Activated CD8-positive, alpha-beta memory T cell treated with anti-CD3 and anti-CD28 coated beads for 4 hours (primary cell): Measurements from ENCODE around the gene RNU6-1.

Experiments used
- DNase-seq, 2 donors: peaks; one replicate each; pipeline ENCODE4 v3.0.0-alpha.2; 2020; ENCODE audit warnings: low read depth in 2 of 2

RNU6-1 gene

DNA sequence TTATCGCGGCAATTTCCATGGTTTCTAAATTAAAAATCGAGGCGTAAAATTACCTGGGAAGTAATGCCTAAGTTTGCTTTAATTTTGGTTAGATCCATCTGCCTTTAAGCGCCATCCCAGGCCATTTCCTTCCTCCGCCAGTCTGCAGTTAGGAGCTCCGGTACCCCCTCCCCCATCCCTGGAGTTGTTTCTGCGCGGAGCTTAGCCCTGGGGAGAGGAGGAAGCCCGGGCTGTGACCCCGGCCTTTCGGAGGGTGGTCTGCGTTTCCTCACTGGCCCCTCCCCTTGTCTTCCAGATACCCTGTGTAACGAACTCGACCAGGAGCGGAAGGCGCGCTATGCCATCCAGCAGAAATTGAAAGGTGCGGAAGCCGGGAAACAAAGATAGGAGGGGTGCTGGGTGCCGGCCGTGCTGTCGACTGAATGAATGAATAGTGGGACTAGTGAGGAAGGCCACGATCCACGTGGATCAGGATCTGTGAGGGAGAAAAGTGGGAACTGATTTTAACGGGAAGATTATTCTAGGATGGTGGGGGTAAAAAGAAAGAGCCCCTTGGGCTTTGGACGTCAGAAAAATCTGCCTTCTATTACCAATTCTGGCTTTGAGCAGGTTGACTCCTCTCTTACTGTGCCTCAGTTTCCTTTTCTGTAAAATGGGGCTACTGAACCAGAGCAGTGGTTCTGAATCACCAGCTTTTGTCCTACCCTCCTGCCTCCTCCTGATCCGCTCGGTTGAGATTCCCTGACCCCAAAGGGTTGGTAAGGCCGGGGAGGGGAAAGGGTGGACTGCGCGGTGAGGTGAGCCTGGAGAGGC, 6.7 kb downstream of the RNU6-1 start:
- DNase-seq = no peak

DNA sequence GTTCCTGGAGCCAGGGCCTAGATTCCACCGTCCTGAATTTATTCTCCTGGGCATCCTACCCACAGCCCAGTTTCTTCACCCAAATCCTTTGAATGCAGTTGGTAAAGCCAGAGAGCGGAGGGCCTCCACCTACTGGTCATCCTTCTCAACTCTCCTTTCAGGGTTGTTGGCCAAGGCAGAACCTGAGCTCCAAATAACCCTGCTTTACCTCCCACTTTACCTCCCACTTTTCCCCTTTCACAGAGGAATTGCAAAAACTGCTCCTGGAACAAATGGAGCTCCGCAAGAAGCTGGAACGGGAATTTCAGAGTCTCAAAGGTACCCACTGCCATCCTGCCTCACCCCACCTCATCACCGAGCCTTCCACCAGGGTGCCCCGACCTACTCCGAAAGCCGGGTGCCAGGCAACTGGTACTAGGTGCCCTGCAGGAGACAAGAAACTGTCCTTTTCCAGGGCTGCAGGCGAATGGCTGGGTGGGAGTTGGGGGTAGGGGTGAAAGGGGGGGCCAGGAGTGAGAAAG, 7.8 kb downstream of the RNU6-1 start:
- DNase-seq = no peak

DNA sequence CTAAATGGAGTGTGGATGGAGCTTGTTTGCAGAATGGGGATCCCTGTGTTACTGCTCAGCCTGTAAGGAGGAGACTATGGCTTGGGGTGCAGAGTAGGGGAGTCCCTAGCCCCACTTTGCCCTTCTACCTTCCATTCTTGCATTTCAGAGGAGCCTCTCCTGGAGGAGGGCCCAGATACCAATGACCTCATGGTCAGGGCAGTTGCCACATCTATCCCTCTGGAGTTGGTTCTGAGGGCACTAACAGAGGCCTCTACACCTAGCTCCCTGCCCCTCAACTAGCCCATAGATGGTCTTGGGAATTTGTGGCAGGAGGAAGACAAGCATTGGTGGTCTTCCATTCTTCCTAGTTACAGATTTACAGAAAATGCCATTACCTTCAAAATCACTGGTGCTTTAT, 8.5 kb downstream of the RNU6-1 start:
- no peak for DNase-seq

DNA sequence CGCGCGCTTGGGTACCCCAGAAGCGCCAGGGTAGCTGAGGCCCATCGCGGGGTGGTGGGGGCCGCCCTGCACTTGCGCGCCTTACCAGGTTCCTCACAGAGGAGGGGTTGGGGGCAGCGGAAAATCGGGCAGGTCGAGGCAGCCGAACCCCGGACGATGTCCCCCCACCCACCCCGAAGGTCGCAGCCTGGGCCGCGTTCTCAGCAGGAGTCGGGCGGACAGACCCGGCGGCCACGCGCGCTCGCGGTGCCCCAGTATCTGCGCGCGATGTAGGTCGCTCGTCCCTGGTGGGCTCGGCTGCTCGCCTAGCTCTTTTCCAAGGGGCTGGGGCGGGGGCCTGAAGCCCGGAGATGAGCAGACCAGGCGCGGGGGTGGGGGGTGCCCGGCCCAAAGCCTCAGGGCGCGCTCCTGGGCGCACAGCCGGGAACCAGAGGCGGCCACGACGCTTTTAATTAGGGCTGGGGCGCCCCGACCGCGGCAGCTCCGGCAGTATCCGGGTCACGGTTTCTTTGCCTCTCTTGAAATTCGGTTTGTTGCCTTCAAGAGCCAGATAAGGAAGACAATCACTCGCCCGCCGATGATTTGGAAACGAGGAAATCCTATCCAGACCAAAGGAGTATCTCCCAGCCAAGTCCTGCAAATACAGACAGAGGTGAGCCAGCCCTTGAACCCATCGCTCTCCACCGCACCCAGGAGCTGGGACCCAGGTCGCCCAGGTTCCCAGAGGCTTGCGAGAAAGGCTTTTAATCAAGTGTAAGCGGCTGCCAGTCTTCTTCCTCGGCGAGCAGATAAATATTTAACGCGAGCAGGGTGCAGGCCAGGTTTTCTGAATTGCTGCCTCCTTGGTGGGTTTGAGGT, 10.0 kb downstream of the RNU6-1 start:
- no peak for DNase-seq

DNA sequence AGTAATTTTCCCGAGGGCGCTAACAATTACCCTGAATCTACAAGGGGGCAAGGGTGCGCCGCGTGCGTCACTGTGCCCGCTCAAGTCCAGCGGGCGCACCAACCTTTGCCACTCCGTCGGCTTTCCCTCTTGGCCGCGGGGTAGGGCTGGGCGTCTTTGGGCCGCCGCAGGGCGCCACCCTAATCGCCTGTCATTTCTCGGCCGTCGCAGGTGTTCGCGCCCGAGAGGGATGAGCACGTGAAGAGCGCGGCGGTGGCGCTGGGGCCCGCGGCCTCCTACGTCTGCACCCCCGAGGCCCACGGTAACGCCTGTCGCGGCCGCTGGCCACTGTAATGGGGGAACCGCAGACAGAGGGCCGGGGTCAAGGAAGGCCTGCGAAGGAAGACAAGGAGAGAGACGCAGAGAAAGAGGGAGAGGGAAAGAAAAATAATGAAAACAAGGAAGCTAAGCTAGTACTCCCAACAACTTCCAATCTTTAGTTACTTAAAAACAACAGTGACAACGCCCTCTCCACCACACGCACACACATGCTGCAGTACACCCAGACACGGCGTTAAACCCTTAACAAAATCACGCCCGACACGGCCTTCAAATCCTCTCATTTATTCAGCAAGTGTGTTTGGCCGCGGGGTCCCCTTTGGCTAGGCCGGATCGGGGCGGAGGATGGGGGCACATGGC, 10.7 kb downstream of the RNU6-1 start:
- DNase-seq = no peak

DNA sequence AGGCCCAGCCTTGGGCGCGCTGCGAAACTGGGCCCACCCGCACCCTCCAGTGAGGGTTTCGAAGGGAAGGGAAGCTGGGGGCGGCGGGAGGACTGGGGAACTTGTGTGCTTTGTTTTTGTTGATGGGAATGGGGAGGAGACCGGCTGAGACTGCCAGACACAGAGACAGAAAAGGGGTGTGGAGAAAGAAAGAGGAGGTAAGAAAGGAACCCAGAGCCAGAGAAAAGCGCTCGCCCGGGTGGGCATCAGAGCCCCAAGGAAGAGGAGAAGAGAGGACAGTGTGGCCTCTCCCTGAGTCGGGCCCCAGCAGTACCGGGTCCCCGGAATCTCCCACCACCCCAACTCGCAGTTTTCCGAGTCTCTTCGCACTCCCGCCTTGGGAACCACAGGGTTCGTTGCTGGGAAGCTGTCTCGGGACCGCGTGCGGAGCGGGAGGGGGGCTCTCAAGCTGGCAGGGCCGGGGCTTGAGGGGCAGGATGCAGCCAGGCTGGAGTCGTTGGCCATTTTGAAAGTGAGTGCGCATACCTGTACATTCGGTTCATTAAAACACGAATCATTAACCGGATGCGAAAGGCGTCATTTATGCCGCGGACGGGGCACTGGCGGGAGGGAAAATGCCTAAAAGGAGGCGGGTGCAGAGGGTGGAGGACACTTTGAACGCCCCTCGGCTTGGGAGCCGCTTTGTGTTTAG, 11.4 kb downstream of the RNU6-1 start:
- DNase-seq = no peak

DNA sequence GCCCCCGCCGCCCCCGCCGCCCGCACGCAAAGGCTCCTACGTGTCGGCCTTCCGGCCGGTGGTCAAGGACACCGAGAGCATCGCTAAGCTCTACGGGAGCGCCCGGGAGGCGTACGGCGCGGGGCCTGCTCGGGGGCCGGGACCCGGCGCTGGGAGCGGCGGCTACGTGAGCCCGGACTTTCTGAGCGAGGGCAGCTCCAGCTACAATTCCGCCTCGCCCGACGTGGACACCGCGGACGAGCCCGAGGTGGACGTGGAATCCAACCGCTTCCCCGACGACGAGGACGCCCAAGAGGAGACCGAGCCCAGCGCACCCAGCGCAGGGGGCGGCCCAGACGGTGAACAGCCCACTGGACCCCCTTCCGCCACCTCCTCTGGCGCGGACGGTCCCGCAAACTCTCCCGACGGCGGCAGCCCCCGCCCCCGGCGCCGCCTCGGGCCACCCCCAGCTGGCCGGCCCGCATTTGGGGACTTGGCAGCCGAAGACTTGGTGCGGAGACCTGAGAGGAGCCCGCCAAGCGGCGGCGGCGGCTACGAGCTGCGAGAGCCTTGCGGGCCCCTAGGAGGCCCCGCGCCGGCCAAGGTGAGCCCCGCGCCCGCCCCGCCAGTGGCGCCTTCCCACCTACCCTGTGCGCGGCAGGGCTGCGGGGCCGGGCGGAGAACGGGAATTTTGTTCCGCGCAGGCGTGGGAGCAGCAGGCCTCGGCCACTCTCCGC, 12.1 kb downstream of the RNU6-1 start:
- DNase-seq = no peak

DNA sequence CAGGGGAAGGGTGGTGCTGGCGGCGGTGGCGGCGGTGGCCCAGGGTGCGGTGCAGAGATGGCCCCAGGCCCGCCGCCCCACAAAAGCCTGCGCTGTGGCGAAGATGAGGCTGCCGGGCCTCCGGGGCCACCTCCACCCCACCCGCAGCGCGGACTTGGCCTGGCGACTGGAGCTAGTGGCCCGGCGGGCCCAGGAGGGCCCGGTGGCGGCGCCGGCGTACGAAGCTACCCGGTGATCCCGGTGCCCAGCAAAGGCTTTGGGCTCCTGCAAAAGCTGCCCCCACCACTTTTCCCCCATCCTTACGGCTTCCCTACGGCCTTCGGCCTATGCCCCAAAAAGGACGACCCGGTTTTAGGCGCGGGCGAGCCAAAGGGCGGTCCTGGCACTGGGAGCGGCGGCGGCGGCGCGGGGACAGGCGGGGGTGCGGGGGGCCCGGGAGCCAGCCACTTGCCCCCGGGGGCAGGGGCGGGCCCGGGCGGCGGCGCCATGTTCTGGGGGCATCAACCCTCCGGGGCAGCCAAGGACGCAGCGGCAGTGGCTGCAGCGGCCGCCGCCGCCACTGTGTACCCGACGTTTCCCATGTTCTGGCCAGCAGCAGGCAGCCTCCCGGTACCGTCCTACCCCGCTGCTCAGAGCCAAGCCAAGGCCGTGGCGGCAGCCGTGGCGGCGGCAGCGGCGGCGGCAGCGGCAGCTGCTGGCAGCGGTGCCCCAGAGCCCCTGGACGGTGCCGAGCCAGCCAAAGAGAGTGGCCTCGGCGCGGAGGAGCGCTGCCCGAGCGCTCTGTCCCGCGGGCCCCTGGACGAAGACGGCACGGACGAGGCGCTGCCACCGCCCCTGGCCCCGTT, 12.9 kb downstream of the RNU6-1 start:
- DNase-seq = no peak

DNA sequence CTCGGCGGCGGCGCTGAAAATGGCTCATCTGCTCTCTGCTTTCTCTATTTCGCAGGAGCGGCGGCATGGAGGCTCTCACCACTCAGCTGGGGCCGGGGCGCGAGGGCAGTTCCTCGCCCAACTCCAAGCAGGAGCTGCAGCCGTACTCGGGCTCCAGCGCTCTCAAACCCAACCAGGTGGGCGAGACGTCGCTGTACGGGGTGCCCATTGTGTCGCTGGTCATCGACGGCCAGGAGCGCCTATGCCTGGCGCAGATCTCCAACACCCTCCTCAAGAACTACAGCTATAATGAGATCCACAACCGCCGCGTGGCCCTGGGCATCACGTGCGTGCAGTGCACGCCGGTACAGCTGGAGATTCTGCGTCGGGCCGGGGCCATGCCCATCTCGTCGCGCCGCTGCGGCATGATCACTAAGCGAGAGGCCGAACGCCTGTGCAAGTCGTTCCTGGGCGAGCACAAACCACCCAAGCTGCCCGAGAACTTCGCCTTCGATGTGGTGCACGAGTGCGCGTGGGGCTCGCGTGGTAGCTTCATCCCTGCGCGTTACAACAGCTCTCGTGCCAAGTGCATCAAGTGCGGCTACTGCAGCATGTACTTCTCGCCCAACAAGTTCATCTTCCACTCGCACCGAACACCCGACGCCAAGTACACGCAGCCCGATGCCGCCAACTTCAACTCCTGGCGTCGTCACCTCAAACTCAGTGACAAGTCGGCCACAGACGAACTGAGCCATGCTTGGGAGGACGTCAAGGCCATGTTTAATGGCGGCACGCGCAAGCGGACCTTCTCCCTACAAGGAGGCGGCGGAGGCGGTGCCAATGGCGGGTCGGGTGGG, 13.7 kb downstream of the RNU6-1 start:
- DNase-seq = no peak

DNA sequence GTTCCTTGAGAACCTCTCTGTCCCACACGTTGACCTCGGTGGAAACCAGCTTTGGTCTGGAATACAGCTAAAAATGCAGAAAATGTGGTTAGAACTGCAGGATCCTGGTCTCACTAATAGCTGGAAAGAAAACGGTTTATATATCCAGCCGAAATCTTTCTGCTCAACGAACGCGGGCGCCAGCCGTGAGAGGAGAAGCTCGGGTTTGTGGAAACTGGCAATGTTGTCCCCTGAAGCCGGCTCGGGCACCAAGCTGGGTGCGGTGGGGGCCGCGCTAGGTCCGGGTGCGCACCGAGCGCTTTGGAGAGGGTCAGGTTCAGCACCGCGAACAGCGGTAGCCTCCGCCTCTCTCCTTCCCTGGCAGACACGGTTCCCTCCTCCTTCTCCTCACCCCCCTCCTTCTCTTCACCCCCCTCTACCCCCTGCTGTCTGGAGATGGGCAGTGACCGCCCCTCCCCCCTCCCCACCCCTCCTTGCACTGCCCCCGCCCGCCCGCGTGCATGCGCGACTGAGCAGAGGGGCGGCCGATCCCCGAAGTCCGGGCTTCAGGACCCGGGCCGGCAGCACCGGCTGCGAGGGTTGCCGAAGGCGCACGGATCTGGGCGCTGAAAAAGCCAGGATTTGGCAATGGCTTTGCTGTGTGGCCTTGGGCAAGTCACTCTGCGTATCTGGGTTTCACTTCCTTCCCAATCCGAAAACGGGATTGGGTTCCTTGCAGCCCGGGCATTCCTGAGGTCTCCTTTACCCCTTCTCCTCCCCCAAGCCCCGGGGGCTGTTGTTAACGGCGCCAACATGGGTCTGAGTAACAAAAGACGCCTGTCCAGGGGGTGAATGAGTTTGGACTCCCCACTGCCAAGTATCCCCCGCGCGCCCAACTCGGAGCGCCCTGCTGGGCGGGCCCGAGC, 14.6 kb downstream of the RNU6-1 start, which contains the start of gene SKOR1:
SKOR1 (plus strand) TSS at position 534 of the 905 bp plus-strand sequence; CDS start at position 628, 94 bp downstream.
- DNase-seq = no peak

DNA sequence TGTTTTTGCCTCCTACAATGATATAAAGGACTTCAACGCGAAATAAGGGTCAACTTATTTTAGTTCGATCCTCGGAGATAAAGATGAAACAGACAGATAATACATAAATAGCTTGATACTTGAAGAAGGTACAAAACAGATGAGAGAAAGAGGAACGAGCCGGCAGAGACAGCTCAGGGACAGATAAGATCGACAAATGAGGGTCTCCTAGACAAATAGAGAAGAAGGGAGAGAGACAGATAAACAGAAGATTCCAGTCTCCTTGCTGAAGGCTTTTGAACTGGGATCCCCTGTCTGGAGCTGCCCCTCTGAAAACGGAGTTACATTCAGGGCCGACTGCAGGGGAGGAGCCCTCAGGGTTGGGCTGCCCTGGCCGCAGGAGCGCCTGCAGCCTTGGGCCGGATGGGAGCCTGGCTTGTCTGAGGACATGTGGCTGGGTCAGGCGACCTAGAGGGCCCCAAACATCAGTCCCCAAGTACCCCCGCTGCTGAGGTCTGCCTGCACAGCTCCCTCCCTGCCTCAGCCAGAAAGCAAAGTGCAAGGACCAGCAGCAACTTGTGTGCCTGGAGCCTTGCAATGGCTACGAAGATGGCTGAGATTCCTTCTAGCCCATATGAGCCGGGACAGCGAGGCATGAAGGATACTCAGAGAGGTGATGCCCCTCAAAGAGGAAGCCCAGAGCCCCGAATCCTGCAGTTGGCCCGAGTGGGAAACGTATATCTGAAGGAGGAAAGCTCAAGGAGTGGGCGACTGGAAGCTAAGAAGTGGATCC, 15.5 kb downstream of the RNU6-1 start:
- no peak for DNase-seq

DNA sequence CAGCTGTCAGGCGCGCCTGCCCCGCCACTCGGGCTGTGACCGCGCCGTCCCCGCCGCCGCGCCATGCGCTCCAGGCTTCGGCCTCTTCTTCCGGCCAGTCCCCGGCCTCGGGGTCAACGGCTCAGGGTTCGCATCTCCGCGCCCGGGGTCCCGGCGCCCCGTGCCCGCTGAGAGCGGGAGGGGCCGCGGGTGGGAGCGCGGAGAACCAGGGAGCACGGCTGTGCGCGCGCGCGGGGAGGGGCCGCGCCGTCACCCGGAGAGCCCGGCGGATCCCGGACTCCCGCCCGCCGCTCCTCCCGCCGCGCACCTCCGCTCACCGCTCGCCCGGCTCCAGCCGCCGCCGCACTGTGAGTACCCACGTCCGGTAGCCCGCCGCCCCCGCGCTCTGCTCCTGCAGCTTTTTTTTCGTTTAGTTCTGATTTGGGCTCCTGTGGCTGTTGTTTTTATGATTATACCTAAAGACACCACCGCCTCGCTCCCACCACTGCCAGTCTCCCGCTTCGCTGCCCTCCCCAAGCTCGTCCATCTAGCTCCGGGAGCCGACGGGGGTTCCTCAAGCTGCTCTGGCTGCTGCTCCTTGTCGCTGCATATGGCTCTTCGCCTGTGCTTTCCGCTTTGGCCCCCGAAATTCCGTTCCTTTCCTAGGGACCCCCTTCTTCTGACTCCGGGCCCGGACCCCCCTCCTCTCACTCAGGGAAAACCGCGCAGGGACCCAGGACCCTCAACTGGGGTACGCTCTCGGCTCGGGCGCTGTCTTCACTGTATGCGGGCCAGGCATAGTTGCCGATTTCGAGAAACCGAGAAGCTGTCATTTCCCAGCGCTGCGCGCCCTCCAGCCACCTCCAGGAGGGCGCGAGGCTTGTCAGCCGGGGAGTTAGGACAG, 16.3 kb downstream of the RNU6-1 start:
- no peak for DNase-seq

DNA sequence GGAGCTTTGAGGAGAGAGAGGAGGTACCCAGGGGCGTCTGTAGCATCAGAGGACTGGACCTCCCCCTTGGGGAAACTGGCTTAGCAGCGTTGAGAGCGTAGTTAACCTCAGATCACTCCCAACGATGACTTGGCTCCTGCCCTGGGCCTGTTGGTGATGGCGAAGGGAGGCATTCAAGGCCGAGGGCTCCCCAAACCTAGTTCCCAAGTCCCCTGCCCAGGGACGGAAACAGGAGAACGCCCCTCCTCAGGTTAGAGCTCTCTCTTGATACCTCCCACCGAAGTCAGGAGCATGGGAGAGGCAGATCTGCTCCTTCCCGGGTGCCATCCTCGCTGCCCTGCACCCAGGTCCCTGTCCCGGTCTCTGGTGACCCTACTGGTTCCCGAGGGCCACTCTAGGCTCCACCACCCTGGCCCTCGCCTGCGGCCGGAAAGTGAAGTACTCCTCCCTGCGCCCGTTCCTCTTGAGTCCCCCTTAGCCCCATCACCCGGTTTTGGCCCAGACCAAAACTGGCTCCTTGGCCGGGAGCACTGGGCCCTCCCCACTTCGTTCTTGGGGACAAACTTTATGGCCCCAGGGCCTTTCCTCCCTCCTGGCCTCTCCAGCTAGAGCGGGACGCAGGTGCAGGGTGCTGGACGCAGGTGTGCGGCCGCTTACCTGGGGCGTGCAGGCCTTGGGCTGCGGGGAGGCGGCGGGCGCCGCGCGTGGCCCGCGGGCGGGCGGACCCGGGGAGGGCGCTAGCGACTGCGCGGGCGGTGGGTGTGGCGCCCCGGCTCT, 17.1 kb downstream of the RNU6-1 start:
- DNase-seq = no peak

DNA sequence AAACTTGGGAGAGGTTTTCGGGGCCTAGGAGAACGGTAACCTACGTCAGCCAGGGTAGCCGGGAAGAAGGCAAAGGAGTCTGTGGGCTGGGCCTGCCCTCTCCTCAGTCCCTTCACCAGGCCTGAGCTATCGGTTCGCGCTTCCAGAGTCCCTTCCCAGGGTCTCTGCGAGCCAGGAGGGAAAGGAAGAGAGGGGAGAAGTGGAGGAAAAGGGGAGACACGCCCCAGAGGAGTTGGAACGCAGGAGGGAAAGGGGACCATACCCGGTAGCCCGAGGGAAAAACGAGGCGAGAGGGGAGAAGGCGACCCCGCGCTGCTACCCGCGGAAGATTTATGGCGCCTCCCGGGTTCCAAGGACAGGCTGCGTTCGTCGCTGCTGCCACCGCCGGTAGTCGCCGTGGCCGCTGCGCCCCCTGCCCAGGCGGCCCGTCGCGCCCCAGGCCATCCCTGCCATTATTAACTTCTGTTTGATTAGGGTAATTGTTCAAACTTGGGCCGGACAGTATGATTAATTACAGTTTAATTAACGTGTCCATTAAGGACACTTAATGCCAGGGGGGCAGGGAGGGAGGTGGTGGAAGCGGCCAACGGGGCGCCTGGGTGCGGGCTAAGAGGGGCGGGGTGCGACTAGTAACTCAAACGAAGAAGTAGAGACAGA, 17.9 kb downstream of the RNU6-1 start:
- DNase-seq = no peak
